Esophagus squamous epithelium (tissue), 4 donors: ENCODE results near the gene GGCX.

Experiments used
- CTCF ChIP-seq, 6 experiments: fragments of 450-650 bp in 4 of 6; fragments of 200-600 bp in 2 of 6; sonication (generic) in 2 of 6; IDR thresholded peaks; one replicate each; pipeline ENCODE4 v1.5.1; 2016 to 2019; ENCODE audit warnings: antibody characterized with exemption in 6 of 6, mild to moderate bottlenecking in 4 of 6, moderate library complexity in 4 of 6
- POLR2A ChIP-seq, 4 donors: fragments of 450-650 bp; IDR thresholded peaks; one replicate each; pipeline ENCODE4 v1.6.1; 2017; ENCODE audit warnings: antibody characterized with exemption in 4 of 4, mild to moderate bottlenecking in 4 of 4, moderate library complexity in 3 of 4

- TF ChIP-seq CTCF (IDR thresholded peaks at IDR 0.05): no peak
- TF ChIP-seq POLR2A (IDR thresholded peaks at IDR 0.05): no peak
Observed at GRCh38 chr2:85547089-85547858, 14.0 kb downstream of the GGCX start.
